HG02623 (cell line): ENCODE results near the gene ST8SIA1.

ENCODE experiments used
- ATAC-seq: cut with Tn5 transposase; IDR thresholded peaks from one replicate; pipeline ENCODE4 v1.9.1; 2021; ENCODE audit warnings: moderate library complexity; ENCODE audit not compliant: unreplicated experiment

Gene ST8SIA1

DNA sequence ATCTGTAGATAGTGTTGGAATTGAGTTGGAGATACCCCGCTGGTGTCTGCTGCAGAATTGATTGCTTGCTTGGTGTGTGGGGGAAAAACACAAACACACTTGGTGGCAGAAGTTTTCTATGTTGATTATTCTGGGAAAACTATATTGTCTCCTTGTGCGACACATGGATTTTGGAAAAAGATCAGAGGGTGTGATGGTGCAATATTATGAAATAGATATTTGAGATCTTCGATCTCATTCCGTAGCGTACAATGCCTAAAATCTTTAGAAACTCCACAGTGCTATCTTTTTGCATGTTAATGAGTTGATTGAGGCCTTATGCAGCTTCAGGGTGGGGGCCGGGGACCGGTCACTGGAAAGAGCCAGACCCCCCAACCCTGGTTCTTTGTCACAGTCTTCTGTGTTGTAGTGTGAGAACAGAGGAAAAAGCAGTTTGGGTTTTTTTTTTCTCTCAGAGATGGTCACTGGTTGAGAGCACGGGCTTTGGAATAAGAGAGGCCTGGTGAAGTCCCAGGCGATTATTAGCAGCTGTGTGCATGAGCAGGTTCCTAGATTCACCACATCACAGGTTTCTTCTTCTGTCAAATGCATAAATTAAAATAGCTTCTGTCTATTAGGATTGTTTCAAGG is 88.2 kb downstream of the ST8SIA1 start:
- ATAC-seq, result no peak

DNA sequence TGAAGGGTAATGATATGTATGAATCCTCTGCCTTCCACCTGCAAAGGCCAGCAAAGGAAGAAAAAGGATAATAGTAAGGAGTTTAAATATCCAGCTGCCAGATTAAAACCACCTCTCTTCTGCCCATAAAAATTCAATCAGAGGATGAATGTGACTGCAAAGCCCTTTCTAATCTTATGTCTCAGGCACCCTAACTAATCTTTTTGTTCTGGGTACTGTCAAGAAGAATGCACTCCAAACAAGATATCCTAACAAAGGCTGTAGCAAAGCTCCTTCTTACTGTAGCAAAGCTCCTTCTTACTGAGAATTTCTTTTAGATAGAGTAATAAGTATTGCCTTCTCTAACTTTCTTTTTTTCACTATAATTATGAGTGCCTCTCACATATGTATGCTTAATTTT is 91.8 kb downstream of the ST8SIA1 start:
- ATAC-seq, result no peak

DNA sequence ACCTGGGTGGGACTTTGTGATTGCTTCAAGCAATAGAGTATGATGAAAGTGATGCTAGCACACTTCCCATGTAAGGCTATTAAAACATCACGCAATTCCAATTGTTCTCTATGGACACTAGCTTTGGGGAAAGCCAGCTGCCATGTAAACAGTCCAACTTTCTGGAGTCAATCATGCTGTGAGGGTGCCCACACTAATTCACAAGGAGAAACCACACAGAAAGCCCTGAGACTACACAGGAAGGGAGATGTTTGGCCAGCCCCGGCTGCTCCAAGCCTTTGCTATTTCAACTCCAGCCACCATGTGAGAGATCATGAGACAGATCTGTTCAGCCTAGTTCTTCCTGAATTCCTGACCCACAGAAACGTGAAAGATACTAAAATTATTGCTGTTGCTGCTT is 96.3 kb downstream of the ST8SIA1 start:
- ATAC-seq, result no peak

DNA sequence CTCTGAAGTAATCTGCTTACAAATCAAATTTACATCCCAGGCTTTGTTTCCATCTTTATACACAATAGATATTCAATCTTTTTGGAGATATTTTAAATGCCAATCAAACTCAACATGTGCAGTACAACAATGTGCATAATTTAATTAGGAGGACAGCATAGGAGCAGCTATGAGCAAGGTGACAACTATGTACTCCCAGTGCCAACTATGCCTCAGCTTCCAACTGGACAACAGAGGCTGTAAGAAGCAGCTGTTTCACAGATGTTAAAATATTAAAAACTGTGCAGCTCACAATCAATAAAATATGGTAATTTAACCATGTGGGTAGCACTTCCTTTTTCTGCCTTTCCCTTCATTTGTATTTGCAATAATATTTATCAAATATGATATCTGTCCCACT is 99.9 kb downstream of the ST8SIA1 start:
- no peak for ATAC-seq

DNA sequence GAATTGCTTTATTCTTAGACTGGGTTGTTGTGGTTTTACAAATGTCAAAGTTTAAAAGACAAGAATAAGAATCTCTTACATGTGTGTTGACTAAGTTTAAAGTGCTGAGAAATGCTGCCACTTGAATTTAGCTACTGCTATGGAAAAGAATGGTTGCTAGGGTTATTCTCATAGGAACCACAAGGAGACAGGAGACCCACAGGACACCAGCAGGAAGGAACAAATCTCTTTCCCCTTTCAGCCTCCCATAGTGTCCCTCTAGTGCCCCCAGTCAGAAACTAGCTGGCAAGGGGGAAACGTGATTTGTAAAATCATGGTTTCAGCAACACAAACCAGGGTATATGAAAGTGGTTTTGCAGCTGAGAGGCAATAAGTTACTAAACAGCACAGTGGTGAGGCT is 102.7 kb downstream of the ST8SIA1 start:
- no peak for ATAC-seq

DNA sequence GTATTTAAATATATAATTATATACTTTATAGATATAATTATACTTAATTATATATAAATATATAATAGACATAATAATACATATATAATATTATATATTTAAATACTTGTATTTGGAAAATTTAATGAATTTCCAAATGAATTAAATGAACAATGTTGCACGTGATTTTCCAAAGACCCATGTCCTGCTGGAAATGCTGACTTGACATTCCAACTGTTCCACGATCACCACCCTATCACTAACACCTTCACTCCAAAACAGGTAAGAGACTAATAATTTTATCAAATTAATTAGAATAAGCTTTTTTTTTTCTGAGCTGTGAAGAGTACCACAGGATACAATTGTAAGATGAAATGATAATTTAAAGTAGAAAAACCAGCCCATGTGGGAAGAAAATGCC is 103.4 kb downstream of the ST8SIA1 start:
- ATAC-seq, result no peak

DNA sequence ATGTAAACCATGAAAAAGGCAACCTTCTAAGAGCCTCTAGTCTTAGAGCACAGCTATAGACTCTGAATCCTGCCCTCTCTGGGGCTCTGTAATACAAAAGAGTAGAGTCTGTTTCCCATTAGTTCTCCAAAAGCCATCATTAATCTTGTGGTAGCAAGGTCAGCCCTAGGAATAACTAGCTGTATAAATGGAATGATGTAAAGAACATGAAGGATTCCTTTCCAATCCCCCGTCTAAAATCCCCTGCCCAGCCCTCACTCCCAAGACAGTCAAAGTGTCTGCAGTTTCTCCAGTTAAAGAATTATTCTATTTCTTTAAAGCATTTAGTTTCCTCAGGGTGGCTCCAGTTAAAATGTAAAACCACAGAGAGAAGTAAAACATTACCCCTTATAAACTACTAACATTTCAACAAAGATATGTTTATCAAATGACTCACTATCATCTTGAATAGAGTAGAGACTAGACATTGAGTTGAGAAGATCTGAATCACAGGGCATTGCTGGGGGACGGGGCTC is 104.2 kb downstream of the ST8SIA1 start:
- ATAC-seq, result no peak

DNA sequence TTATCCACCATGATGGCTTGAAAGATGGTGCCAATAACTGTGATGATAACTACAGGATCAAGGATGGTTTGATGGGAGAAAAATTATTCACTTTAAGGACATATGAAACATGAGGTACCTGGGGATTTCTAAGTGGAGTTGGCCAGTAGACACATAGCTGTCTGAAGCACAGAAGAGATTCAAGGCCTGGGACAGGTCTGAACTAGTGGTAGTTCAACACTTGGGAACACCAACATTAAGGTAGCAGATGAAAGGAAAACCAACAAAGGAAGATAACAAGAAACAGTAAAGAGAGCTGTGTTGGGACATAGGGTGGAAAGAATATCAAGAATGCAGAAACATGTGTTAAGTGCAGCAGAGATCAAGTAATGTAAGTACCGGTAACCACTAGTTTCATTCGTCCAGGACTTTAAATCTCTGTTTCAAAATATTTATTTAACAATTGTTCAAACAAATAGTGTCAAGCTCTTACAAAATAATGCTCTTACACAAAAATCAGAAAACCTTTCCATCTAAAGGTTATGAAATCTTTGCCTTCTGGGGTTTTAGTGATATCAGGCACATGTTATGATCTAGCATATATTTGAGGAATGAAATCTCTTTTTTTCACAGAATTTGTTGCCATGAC is 104.7 kb downstream of the ST8SIA1 start:
- ATAC-seq, result no peak

DNA sequence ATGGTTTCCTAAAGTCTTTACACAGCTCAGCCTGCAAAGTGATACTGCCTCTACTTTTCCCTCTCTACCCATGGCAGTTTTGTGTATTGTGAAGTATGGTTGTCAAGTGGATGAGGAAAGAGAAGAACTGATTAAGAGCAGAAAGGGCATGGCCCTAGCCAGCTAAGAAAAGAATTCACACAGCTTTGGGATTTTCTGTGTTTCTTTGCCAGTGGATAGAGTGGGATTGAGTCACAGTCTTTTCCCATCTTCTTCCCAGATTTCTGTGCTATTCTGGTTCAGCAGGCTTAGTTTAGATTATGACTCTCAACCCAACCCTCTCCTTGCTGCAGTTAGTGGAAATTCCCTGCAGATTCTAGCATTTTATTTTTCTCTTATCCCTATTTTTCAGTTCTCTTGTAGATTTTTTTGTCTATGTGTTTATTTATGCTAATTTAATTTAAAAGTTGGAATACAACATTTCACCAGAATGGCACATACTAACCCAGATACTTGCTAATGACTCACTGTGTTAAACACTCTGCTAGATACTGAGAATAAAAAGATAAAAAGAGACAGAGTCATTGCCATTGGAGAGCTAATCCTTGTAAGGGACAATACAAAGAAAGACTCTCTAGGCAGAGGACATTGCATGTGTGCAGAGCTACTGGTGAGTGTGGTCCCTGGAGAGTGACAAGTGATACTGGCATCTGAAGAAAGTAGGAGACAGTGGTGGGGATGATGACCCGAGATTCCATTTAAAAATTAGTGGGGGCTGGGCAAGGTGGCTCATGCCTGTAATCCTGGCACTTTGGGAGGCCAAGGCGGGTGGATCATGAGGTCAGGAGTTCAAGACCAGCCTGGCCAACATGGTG is 106.3 kb downstream of the ST8SIA1 start:
- ATAC-seq, result no peak

DNA sequence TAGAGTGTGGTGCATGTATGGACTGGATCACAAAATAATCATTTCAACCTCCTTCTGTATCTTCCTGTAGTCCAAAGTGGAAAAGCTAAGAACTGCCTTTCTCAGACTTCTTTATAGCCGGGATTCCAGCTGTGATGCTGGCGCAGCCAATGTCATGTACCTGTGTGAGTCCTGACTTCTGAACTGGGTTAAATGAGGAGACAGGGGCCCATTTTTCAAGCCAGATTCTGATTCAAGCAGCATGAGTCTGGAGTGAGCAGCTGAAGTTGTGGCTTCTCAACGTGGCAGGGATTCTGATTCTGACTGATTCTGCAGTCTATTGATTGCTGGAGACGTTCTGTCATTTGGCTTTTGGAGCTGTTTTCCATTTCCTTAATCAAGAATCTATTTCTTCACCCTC is 111.2 kb downstream of the ST8SIA1 start:
- ATAC-seq, result no peak

DNA sequence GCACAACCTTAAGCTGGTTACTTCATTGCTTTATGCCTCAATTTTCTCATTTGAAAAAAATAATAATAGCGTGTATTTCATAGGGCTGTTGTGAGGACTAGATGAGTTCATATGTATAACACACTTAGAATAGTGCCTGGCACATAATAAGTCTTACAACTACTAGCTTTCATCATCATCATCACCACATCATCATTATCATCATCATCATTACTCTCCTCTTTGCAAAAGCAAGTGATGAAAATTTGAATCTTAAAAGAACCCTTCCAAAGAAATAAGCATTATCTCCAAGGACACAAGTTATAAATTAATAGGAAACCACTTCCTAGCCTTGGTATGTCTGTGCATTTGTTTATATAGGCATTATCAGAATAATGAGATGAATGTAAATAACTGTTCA is 117.0 kb downstream of the ST8SIA1 start:
- no peak for ATAC-seq

DNA sequence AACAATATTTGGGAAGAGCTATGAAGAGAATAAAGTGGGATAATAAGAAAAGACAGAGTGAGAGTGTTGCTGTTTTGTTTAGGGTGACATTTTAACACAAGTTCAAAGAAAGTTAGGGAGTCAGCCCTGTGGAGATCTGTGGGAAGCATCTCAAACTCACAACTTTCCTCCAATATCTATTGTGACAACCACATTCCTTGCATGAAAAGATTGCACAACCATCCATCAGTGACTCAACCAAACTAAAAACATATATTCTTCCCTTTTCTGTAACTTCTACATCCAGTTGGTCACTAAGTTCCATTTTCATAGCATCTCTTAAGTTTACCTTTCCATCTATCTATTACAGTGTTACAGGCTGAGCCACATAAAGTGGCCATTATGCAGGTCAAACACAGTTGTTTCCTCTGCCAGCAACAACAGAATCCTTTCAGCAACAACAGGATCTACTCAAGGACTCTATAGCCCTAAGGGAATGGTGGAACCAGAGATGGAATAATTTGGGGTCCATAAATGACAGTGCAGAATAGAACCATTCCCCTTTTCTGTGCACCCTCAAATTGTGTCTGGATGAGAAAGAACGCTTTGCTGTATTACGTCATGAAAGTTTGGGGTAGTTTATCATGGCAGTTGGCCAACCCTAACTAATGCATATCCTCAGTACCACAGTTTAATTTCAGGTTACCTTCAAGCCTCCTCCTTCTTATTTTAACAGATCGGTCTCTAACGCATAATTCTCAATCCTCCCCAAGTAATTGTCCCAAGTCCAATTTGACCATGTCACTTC is 118.8 kb downstream of the ST8SIA1 start:
- no peak for ATAC-seq

DNA sequence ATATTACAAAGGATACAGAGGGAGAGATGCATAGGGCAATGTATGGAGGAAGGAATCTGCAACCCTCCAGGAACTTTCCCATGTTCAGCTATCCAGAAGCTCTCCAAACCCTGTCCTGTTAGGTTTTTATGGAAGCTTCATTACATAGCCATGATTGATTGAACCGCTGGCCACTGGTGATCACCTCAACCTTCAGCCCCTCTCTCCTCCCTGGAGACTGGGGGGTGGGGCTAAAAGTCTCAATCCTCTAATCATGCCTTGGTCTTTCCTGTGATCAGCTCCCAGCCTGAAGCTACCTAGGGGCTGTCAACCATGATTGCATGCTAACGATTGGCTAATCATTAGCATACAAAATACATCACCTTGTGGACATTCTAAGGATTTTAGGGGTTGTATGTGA is 123.4 kb downstream of the ST8SIA1 start:
- no peak for ATAC-seq

DNA sequence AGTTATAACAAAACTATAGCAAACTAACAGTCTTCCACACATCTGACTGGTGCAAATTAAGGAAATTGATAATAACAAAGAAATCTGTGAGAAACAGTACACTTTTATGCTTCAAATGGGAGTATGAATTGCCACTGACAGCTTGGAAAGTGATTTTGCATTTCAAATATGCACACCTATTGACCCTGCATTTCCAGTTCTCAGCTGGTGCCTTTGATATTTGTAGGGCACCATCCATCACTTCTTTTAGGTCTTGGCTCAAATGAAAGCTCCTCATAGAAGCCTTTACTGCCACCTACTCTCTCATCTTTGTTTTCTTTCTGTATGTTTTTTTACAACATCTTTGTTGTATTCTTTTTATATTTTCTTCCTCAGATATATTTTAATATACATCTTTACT is 125.1 kb downstream of the ST8SIA1 start:
- no peak for ATAC-seq

DNA sequence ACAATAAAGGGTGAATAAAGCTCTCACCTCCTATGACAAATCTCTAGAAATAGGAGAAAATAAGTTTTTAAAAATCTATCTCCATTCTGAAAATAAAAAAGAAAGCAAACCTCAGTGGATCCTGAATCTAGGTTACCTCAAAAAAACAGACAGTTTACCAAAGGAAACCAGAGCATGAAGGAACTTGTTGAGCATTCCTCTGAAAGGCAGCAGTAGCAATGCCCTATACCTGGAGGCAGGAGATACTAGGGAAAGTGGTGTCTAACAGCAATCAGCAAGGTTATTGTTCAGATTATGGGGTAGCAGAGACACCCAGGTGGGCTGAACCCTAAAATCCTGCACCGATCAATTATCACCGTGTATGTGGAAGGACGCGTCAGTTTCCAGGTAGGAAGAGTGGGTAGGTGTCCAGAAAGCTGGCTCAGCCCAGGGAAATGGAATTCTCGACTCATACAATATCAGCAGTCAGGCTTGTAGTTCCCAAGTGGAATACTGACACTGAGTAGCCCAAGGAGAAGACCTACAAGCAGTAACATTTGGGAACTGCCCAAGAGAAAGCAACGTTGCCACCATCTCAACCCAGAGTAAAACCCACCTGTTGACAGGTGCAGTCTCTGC is 128.3 kb downstream of the ST8SIA1 start:
- no peak for ATAC-seq

DNA sequence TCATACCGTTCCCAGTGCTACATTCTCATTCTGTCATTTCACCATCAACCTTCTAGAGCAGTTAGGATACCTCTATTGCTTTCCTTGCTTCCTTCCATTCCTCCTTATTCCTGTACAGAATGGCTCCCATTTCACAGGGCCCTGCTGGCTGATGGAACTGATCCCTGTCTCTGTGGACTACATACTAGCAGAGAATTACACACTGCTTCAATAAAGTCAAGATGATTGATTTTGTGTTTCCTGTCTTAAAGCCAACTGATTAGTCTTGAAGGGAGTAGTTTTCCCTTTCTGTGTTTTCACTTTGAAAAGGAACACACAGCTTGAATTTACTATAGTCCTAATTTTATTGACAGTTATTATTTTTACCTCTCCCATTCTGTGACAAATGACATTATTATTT is 130.1 kb downstream of the ST8SIA1 start:
- ATAC-seq, result no peak

DNA sequence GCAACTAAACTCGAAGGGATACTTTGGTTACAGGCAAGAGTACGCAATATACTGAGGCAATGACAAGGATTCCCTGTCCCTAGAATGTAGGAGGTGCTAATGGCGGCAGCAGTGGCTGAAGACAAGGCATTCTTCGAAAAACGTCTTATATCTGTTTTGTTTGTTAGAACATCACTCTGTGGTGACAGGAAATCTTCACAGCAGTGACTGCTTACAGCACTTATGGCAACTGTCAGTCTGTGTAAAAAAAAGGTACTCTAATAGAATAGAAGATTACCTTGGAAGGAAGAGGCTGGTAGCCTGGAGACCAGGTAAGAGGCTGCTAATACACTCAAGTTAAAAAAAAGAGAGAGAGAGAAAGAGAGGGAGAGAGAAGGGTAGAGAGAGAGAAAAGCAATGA is 131.7 kb downstream of the ST8SIA1 start:
- ATAC-seq, result no peak

DNA sequence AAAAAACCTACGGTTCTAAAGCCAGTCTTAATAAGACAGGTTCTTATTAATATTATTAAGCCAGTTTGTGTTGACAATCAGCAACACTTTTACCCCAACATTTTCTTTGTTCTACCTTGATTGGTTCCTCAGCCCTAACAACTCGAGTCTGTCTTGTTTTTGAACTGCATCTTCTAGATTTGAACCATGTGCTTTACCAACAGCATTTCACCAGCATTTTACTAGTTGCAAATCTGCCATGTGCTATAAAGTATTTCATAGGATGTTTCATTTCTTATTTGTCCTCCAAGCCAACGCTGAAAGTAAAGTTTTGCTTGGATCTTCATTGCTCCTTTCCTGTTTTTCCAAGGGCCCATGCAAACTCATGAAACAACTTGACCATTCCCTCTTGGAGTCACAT is 133.4 kb downstream of the ST8SIA1 start:
- no peak for ATAC-seq

DNA sequence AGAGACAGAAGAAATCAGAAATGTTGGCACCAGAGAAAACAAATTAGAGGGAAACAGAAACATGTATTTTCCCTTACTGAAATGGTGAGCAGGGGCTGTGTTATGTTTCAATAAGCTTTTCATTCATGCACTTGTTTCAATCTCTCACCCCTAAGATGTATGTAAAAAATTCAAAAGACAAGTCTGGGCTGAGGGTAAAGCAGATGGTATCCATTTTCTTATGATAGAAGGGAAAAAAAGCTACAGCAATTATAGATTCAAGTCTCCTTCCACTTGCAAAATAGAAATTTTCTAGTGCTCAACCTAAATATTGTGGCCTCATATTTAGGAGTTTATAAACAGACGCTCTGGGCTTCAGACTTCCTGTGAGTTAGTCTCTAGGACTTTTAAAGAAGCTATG is 138.3 kb downstream of the ST8SIA1 start:
- no peak for ATAC-seq

DNA sequence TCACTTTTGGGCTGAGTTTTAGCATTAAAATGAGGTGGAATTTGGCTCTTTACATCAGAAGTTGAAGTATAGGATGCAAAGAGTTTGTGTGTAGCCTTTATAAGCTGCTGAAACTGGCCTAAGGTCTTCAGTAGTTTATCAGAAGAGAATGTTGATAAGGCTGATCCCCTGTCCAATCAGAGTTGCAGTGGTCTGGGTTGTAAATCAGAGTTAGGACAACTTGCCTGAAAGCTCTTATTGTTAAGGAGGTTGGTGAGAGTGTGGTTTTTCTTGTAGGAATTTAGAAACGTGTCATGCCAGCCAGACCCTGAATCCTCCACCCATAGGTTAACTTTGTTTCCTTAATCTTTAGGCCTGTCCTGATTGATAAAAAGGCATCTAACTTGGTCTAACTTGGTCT is 143.5 kb downstream of the ST8SIA1 start:
- ATAC-seq, result no peak

DNA sequence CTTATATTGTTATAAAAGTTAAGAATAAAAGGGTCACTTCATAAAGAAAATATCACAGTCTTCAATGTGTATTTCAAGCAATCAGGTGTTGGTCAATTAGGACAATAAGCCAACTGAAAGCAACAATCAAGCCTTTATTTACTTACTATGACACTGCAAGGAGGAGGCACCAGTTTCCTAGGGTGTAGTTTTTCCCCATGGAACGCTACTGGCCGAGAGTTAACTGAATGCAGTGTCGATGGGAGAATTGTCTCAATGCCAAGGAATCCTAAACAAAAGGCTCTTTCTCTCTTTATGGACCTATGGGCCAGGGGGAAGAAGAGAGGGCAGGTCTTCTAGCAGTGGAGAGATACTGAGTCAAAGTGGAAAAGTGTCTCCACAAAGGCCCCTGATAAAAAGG is 146.1 kb downstream of the ST8SIA1 start:
- no peak for ATAC-seq
